HG02571 (cell line): ENCODE measurements around the gene DPP7.

ENCODE experiments used
- ATAC-seq: cut with Tn5 transposase; IDR thresholded peaks from one replicate; pipeline ENCODE4 v1.9.1; 2021; ENCODE audit warnings: mild to moderate bottlenecking, moderate library complexity; ENCODE audit not compliant: unreplicated experiment

The DPP7 gene

GRCh38 chr9:137112564-137113384 is 1.8 kb downstream of the DPP7 start:
- ATAC-seq = no peak

- ATAC-seq = no peak
These were observed 2.6 kb downstream of the DPP7 start for GRCh38 chr9:137111788-137112563.

- ATAC-seq = no peak
These were observed 3.4 kb downstream of the DPP7 start for GRCh38 chr9:137110911-137111787.

GRCh38 chr9:137110147-137110910 is 4.2 kb downstream of the DPP7 start:
- no peak for ATAC-seq

GRCh38 chr9:137109250-137110146 is 5.0 kb downstream of the DPP7 start:
- ATAC-seq = no peak

- no peak for ATAC-seq
These were observed 5.8 kb downstream of the DPP7 start for GRCh38 chr9:137108608-137109249.

- ATAC-seq = no peak
These were observed 6.6 kb downstream of the DPP7 start for GRCh38 chr9:137107982-137108381.

- no peak for ATAC-seq
These were observed 7.1 kb downstream of the DPP7 start for GRCh38 chr9:137107312-137107921.

- no peak for ATAC-seq
These were observed 7.8 kb downstream of the DPP7 start for GRCh38 chr9:137106662-137107250.

GRCh38 chr9:137105814-137106661 is 8.5 kb downstream of the DPP7 start:
- no peak for ATAC-seq

GRCh38 chr9:137103206-137103999 is 11.1 kb downstream of the DPP7 start:
- no peak for ATAC-seq

GRCh38 chr9:137099231-137099630 is 15.3 kb downstream of the DPP7 start:
- ATAC-seq = no peak

GRCh38 chr9:137097761-137098462 is 16.6 kb downstream of the DPP7 start:
- ATAC-seq = no peak

GRCh38 chr9:137096785-137097546 is 17.6 kb downstream of the DPP7 start:
- no peak for ATAC-seq
